HL-60 (cell line): ENCODE measurements around the gene OPN5.

Source experiments
- DNase-seq, 2 experiments: peaks; one replicate each; pipeline ENCODE4 v3.0.0-alpha.2; 2010 to 2020; ENCODE audit warnings: low read depth in 1 of 2, low spot score in 1 of 2
- H3K27ac ChIP-seq: fragments of 250-450 bp; sonication (Bioruptor Pico); replicated peaks from 2 replicates; pipeline ENCODE4 v1.5.1; 2020; ENCODE audit warnings: mild to moderate bottlenecking, moderate library complexity
- H3K27me3 ChIP-seq: fragments of 250-450 bp; sonication (Bioruptor Pico); 2 replicates; pipeline ENCODE4 v1.5.1; 2021; ENCODE audit warnings: mild to moderate bottlenecking, moderate library complexity; ENCODE audit not compliant: insufficient read depth, poor library complexity, severe bottlenecking
- H3K4me3 ChIP-seq: replicated peaks from 2 replicates; pipeline ENCODE4 v1.5.1; 2011; ENCODE audit warnings: mild to moderate bottlenecking, control low read depth, low read length; ENCODE audit not compliant: insufficient read depth
- GABPA ChIP-seq: IDR thresholded peaks from 2 replicates; pipeline ENCODE4 v1.6.1; 2012; ENCODE audit warnings: low read depth
- POLR2AphosphoS5 ChIP-seq: IDR thresholded peaks from 2 replicates; pipeline ENCODE4 v1.6.1; 2012; ENCODE audit warnings: low read depth
- REST ChIP-seq: IDR thresholded peaks from 2 replicates; pipeline ENCODE4 v1.6.1; 2012; ENCODE audit warnings: low read depth; ENCODE audit not compliant: insufficient replicate concordance
- SPI1 ChIP-seq: IDR thresholded peaks from 2 replicates; pipeline ENCODE4 v1.6.1; 2012; ENCODE audit warnings: low read depth, mild to moderate bottlenecking, borderline replicate concordance
- TF ChIP-seq, protein P1 (sequence below): IDR thresholded peaks from one replicate; pipeline ENCODE4 v1.5.1; 2011; ENCODE audit warnings: low read length, control low read depth, inconsistent platforms; ENCODE audit not compliant: insufficient read depth

The OPN5 gene

DNA sequence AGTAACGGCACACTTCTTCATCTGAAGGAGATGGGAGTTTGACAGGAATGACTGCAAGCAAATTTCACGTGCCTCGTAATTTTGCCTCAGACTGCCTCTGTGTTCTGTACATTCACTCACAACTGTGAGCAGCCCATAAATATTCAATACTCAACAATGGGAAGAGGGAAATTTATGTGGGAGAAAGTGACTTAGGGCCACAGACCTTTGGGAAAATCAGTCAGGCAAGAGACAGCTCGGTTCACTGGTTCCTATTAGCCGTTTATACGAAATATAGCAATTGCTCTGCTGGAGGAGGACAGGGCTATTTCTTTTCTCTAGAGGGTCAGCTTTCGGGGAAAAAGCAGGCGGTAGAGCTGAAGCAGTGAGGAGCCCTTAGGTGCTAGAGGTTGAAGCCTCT is 28.0 kb downstream of the OPN5 start:
- Histone ChIP-seq H3K27ac (no peak overlapping the region), H3K4me3 (no peak overlapping the region), H3K27me3 (no peaks in the 10 kb centered on the region)
- TF ChIP-seq GABPA (no peak), SPI1 (no peak), POLR2AphosphoS5 (no peak), REST (no peak)
- TF ChIP-seq, protein P1, sequence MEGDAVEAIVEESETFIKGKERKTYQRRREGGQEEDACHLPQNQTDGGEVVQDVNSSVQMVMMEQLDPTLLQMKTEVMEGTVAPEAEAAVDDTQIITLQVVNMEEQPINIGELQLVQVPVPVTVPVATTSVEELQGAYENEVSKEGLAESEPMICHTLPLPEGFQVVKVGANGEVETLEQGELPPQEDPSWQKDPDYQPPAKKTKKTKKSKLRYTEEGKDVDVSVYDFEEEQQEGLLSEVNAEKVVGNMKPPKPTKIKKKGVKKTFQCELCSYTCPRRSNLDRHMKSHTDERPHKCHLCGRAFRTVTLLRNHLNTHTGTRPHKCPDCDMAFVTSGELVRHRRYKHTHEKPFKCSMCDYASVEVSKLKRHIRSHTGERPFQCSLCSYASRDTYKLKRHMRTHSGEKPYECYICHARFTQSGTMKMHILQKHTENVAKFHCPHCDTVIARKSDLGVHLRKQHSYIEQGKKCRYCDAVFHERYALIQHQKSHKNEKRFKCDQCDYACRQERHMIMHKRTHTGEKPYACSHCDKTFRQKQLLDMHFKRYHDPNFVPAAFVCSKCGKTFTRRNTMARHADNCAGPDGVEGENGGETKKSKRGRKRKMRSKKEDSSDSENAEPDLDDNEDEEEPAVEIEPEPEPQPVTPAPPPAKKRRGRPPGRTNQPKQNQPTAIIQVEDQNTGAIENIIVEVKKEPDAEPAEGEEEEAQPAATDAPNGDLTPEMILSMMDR, result no peak
- no peak for DNase-seq

GRCh38 chr6:47810885-47811284 is 29.1 kb downstream of the OPN5 start:
- TF ChIP-seq POLR2AphosphoS5, result no peak
- TF ChIP-seq GABPA, result no peak
- TF ChIP-seq, protein P1, result no peak
- no peak for TF ChIP-seq SPI1
- TF ChIP-seq REST, result no peak
- Histone ChIP-seq H3K4me3 (no peak overlapping the region), H3K27me3 (no peaks in the 10 kb centered on the region), H3K27ac (no peak overlapping the region)
- DNase-seq, result no peak

DNA sequence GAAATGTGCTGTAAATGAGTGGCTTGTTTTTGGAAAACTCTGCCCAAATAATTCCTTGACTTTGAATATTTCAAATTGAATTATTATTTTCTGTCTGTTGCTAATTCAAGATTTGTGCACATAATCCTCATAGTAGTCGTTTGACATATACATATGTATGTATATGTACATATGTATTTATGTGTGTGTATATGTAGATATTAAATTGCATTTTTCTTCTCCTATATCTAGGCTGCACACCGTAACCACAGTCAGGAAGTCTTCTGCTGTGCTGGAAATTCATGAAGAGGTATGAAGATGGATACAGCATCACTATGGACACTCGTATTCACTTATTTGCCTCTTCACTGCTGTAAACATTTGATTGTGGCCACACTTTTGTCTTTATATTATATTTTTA is 29.6 kb downstream of the OPN5 start:
- Histone ChIP-seq H3K27me3 (no peaks in the 10 kb centered on the region), H3K4me3 (no peak overlapping the region), H3K27ac (no peak overlapping the region)
- no peak for DNase-seq
- TF ChIP-seq GABPA (no peak), POLR2AphosphoS5 (no peak), REST (no peak)
- TF ChIP-seq, protein P1, result no peak
